Trophoblast cell (in vitro differentiated cells and primary cell): ENCODE results near the gene MRFAP1.

Source experiments
- DNase-seq, 2 donors: peaks; one replicate each; pipeline ENCODE4 v3.0.0-alpha.2; 2016
- H2AFZ ChIP-seq: 2 replicates; pipeline ENCODE4 v1.6.1; 2013; ENCODE audit warnings: low read length, moderate library complexity, mild to moderate bottlenecking; ENCODE audit not compliant: insufficient read depth, poor library complexity
- H2AK5ac ChIP-seq: 2 replicates; pipeline ENCODE4 v1.6.1; 2013; ENCODE audit warnings: mild to moderate bottlenecking, low read length
- H2BK120ac ChIP-seq: 2 replicates; pipeline ENCODE4 v1.6.1; 2013; ENCODE audit warnings: low read length, mild to moderate bottlenecking, moderate library complexity; ENCODE audit not compliant: insufficient read depth, poor library complexity
- H2BK12ac ChIP-seq: 2 replicates; pipeline ENCODE4 v1.6.1; 2013; ENCODE audit warnings: mild to moderate bottlenecking, low read length, moderate library complexity
- H2BK5ac ChIP-seq: 2 replicates; pipeline ENCODE4 v1.6.1; 2013; ENCODE audit warnings: low read length, low read depth, moderate library complexity, mild to moderate bottlenecking; ENCODE audit not compliant: poor library complexity
- H3K14ac ChIP-seq: 2 replicates; pipeline ENCODE4 v1.6.1; 2013; ENCODE audit warnings: mild to moderate bottlenecking, low read length
- H3K18ac ChIP-seq: 2 replicates; pipeline ENCODE4 v1.6.1; 2013; ENCODE audit warnings: mild to moderate bottlenecking, low read length
- H3K23ac ChIP-seq: 2 replicates; pipeline ENCODE4 v1.6.1; 2013; ENCODE audit warnings: low read length
- H3K27ac ChIP-seq: 2 replicates; pipeline ENCODE4 v1.5.1; 2013; ENCODE audit warnings: low read depth, mild to moderate bottlenecking, inconsistent platforms, low read length, moderate library complexity
- H3K27me3 ChIP-seq: 2 replicates; pipeline ENCODE4 v1.6.1; 2013; ENCODE audit warnings: inconsistent platforms, mild to moderate bottlenecking, low read length, moderate library complexity; ENCODE audit not compliant: insufficient read depth
- H3K36me3 ChIP-seq, 2 experiments: 1 replicate in 1 of 2; 2 replicates in 1 of 2; pipeline ENCODE4 v1.6.1; 2013; ENCODE audit warnings: low read length in 2 of 2, mild to moderate bottlenecking in 2 of 2, moderate library complexity in 1 of 2; ENCODE audit not compliant: insufficient read depth in 2 of 2, control insufficient read depth in 1 of 2
- H3K4ac ChIP-seq: 2 replicates; pipeline ENCODE4 v1.6.1; 2013; ENCODE audit warnings: low read depth, mild to moderate bottlenecking, low read length, moderate library complexity
- H3K4me1 ChIP-seq, 2 experiments: 1 replicate in 1 of 2; 2 replicates in 1 of 2; pipeline ENCODE4 v1.6.1; 2013; ENCODE audit warnings: low read length in 2 of 2, mild to moderate bottlenecking in 2 of 2, moderate library complexity in 1 of 2; ENCODE audit not compliant: insufficient read depth in 2 of 2, control insufficient read depth in 1 of 2
- H3K4me2 ChIP-seq: 2 replicates; pipeline ENCODE4 v1.6.1; 2013; ENCODE audit warnings: inconsistent platforms, mild to moderate bottlenecking, low read length, moderate library complexity
- H3K4me3 ChIP-seq: 2 replicates; pipeline ENCODE4 v1.5.1; 2013; ENCODE audit warnings: mild to moderate bottlenecking, low read depth, low read length, inconsistent platforms
- H3K79me1 ChIP-seq: one replicate; pipeline ENCODE4 v1.6.1; 2013; ENCODE audit warnings: low read length
- H3K79me2 ChIP-seq: 2 replicates; pipeline ENCODE4 v1.6.1; 2013; ENCODE audit warnings: low read length, mild to moderate bottlenecking; ENCODE audit not compliant: control insufficient read depth, insufficient read depth, poor library complexity
- H3K9ac ChIP-seq: 2 replicates; pipeline ENCODE4 v1.6.1; 2013; ENCODE audit warnings: mild to moderate bottlenecking, low read length
- H3K9me3 ChIP-seq: 2 replicates; pipeline ENCODE4 v1.6.1; 2013; ENCODE audit warnings: low read depth, mild to moderate bottlenecking, control low read depth, inconsistent platforms, low read length; ENCODE audit not compliant: insufficient read depth
- H4K12ac ChIP-seq: 2 replicates; pipeline ENCODE4 v1.6.1; 2013; ENCODE audit warnings: low read depth, mild to moderate bottlenecking, low read length, moderate library complexity
- H4K8ac ChIP-seq: 2 replicates; pipeline ENCODE4 v1.6.1; 2013; ENCODE audit warnings: low read depth, mild to moderate bottlenecking, low read length, moderate library complexity
- H4K91ac ChIP-seq: one replicate; pipeline ENCODE4 v1.6.1; 2013; ENCODE audit warnings: low read depth, mild to moderate bottlenecking, low read length, moderate library complexity
- WGBS: extraction: QIAGEN DNeasy Blood & Tissue Kit; methylation state at CpG from one replicate; pipeline ENCODE4 v1.1.7; 2013; ENCODE audit warnings: missing lambda C conversion rate; ENCODE audit not compliant: insufficient read length, insufficient coverage; ENCODE audit errors: extremely low coverage; 5-methylcytosine and 5-hydroxymethylcytosine counted together

MRFAP1 gene

GRCh38 chr4:6594341-6594740 is 46.1 kb upstream of the MRFAP1 start:
- Histone ChIP-seq H3K9me3 (peaks cover 3% of the 10 kb centered on the region), H2AK5ac (no peak overlapping the region), H3K36me3 (peaks cover 4 to 14% of the 10 kb centered on the region in 2 experiments), H2BK12ac (no peak overlapping the region), H3K27me3 (no peaks in the 10 kb centered on the region), H3K4ac (no peak overlapping the region), H4K8ac (no peak overlapping the region), H3K27ac (no peak overlapping the region), H2BK5ac (no peak overlapping the region), H3K9ac (no peak overlapping the region), H3K14ac (no peak overlapping the region), H3K18ac (no peak overlapping the region), H2AFZ (no peak overlapping the region), H3K4me3 (no peak overlapping the region), H3K79me2 (no peaks in the 10 kb centered on the region), H3K79me1 (no peaks in the 10 kb centered on the region), H2BK120ac (no peak overlapping the region), H4K12ac (no peak overlapping the region), H3K4me1 (no peaks in the 10 kb centered on the region), H3K4me2 (no peak overlapping the region), H4K91ac (no peak overlapping the region), H3K23ac (no peak overlapping the region)
- no CpG with 5 or more reads among the region's 22 CpGs for WGBS
- DNase-seq: no peak

DNA sequence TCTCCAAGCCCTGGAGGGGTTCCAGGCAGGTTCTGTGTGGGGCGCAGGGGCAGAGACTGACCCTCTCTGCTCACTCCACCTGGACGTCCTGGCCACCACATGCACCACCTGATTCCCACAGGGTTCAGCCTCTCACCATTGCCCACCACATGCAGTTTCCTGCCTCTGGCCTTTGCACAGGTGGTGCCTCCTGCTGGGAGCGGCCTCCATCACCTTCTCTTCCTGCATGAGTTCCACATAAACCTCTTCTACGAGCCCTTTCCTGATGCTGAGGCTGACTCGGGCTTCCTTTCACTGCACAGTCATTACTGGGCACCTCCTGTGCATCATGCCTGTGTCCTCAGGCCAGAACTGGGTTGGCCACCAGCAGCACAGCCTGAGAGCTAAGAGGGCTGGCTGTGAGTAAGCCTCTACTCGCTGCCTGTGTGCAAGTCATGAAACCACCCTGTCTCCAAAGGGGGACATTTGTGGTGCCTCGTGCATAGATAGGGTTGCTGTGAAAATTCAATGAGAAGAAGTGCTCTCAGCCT is 45.6 kb upstream of the MRFAP1 start:
- no peak overlapping the region for H3K14ac ChIP-seq
- no peaks in the 10 kb centered on the region for H3K4me1 ChIP-seq
- H2BK5ac ChIP-seq: no peak overlapping the region
- no peaks in the 10 kb centered on the region for H3K79me1 ChIP-seq
- no peak overlapping the region for H3K4me2 ChIP-seq
- no peak overlapping the region for H4K12ac ChIP-seq
- H3K9me3 ChIP-seq: peaks cover 3% of the 10 kb centered on the region
- no peak overlapping the region for H2AFZ ChIP-seq
- no peak overlapping the region for H3K23ac ChIP-seq
- no peak overlapping the region for H3K27ac ChIP-seq
- no peaks in the 10 kb centered on the region for H3K79me2 ChIP-seq
- H2AK5ac ChIP-seq: no peak overlapping the region
- no peak overlapping the region for H3K9ac ChIP-seq
- H2BK12ac ChIP-seq: no peak overlapping the region
- H3K36me3 ChIP-seq: peaks cover 4 to 14% of the 10 kb centered on the region in 2 experiments
- H4K8ac ChIP-seq: no peak overlapping the region
- H3K4me3 ChIP-seq: no peak overlapping the region
- no peak overlapping the region for H3K4ac ChIP-seq
- no peak overlapping the region for H3K18ac ChIP-seq
- WGBS: no CpG with 5 or more reads among the region's 7 CpGs
- H4K91ac ChIP-seq: no peak overlapping the region
- DNase-seq: no peak
- no peak overlapping the region for H2BK120ac ChIP-seq
- no peaks in the 10 kb centered on the region for H3K27me3 ChIP-seq

DNA sequence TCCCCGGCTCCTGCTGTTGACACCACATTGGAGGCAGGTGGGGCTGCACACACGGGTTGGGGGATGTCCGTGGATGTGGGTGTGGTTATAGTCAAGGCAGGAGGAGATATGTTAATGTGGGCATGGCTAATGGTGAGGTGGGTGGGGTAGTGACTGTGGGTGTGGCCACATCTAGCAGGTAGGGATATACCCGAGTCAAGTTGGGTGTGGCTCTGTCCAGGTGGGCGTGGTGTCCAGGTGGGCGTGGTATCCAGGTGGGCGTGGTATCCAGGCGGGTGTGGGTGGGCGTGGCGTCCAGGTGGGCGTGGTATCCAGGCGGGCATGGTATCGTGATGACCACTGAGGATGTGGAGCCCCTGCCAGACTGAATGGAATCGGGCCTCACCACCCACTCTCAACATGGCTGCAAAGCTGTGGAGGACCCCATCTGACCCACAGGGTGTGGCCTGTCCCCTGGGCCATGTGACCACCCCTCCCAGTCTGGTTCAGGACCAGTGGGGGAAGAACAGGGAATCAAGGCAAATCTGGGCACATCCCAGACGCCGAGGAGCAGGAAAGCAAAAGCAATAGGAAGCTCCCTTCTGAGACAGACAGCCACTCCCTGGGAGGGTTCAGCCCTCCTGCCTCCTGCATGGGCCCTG is 44.5 kb upstream of the MRFAP1 start:
- no CpG with 5 or more reads among the region's 16 CpGs for WGBS

GRCh38 chr4:6596948-6597347 is 43.5 kb upstream of the MRFAP1 start:
- no peak overlapping the region for H4K8ac ChIP-seq
- no peaks in the 10 kb centered on the region for H3K79me2 ChIP-seq
- H3K9me3 ChIP-seq: peaks cover 3% of the 10 kb centered on the region
- H3K4me1 ChIP-seq: no peaks in the 10 kb centered on the region
- no peak overlapping the region for H3K27ac ChIP-seq
- no peak overlapping the region for H3K18ac ChIP-seq
- no peak overlapping the region for H2AK5ac ChIP-seq
- no peak overlapping the region for H2AFZ ChIP-seq
- H3K27me3 ChIP-seq: no peaks in the 10 kb centered on the region
- no peak overlapping the region for H4K12ac ChIP-seq
- no peak overlapping the region for H3K4me2 ChIP-seq
- no peak for DNase-seq
- WGBS: no CpG with 5 or more reads among the region's 17 CpGs
- H3K14ac ChIP-seq: no peak overlapping the region
- no peak overlapping the region for H4K91ac ChIP-seq
- H3K4me3 ChIP-seq: no peak overlapping the region
- H3K23ac ChIP-seq: no peak overlapping the region
- H2BK12ac ChIP-seq: no peak overlapping the region
- no peak overlapping the region for H2BK5ac ChIP-seq
- no peaks in the 10 kb centered on the region for H3K79me1 ChIP-seq
- H3K9ac ChIP-seq: no peak overlapping the region
- H3K4ac ChIP-seq: no peak overlapping the region
- H3K36me3 ChIP-seq: peaks cover 8 to 12% of the 10 kb centered on the region in 2 experiments
- H2BK120ac ChIP-seq: no peak overlapping the region

More for the DNA sequence above, 44.5 kb upstream of the MRFAP1 start:
- Histone ChIP-seq H2AK5ac (no peak overlapping the region), H3K4me3 (no peak overlapping the region), H3K4me1 (no peaks in the 10 kb centered on the region), H3K23ac (no peak overlapping the region), H4K8ac (no peak overlapping the region), H3K27me3 (no peaks in the 10 kb centered on the region), H3K14ac (no peak overlapping the region), H4K91ac (no peak overlapping the region), H3K27ac (no peak overlapping the region), H3K18ac (no peak overlapping the region), H2AFZ (no peak overlapping the region), H3K9ac (no peak overlapping the region), H3K79me1 (no peaks in the 10 kb centered on the region), H3K4me2 (no peak overlapping the region), H2BK12ac (no peak overlapping the region), H4K12ac (no peak overlapping the region), H3K36me3 (peaks cover 8 to 14% of the 10 kb centered on the region in 2 experiments), H3K9me3 (peaks cover 3% of the 10 kb centered on the region), H3K79me2 (no peaks in the 10 kb centered on the region), H3K4ac (no peak overlapping the region), H2BK120ac (no peak overlapping the region), H2BK5ac (no peak overlapping the region)
- no peak for DNase-seq
